Spinal cord (tissue), 10 donors: Measurements from ENCODE around the gene MAP6. TPM values are rescaled to one million over a fixed set of nuclear protein-coding genes. Genes with fewer than 3 reads are reported as not detected.

ENCODE experiments used
- DNase-seq, 6 donors: peaks; one replicate each; pipeline versions ENCODE4 v3.0.0 to v3.0.0-alpha.2; 2013 to 2015; ENCODE audit warnings: low spot score in 6 of 6, low read depth in 4 of 6
- H3K27ac ChIP-seq: one replicate; pipeline ENCODE4 v1.5.1; 2013; ENCODE audit warnings: low read depth, low read length, control low read depth
- H3K27me3 ChIP-seq: one replicate; pipeline ENCODE4 v1.6.1; 2013; ENCODE audit warnings: low read length; ENCODE audit not compliant: control insufficient read depth, insufficient read depth
- H3K36me3 ChIP-seq: one replicate; pipeline ENCODE4 v1.6.1; 2013; ENCODE audit warnings: low read length; ENCODE audit not compliant: control insufficient read depth, insufficient read depth
- H3K4me1 ChIP-seq: one replicate; pipeline ENCODE4 v1.6.1; 2013; ENCODE audit warnings: low read length; ENCODE audit not compliant: control insufficient read depth, insufficient read depth
- H3K4me3 ChIP-seq: one replicate; pipeline ENCODE4 v1.5.1; 2013; ENCODE audit warnings: low read depth, low read length, control low read depth
- H3K9me3 ChIP-seq: one replicate; pipeline ENCODE4 v1.6.1; 2013; ENCODE audit warnings: low read length; ENCODE audit not compliant: control insufficient read depth, insufficient read depth
- WGBS: methylation state at CpG from one replicate; pipeline ENCODE4 v1.1.5; 2013; ENCODE audit warnings: missing lambda C conversion rate; ENCODE audit not compliant: insufficient coverage; 5-methylcytosine and 5-hydroxymethylcytosine counted together
- polyA plus RNA-seq, 2 donors: library from polyadenylated mRNA; unstranded; fragments of 120-200 nt; gene quantifications; one replicate each; pipeline ENCODE4 v1.2.1, GENCODE V29; 2013; ENCODE audit not compliant: insufficient read length in 2 of 2
- total RNA-seq, 2 donors: library from RNA; depleted of rRNA in 1 of 2; stranded (reverse); fragments of 120-200 nt in 1 of 2; fragments of >200 nt in 1 of 2; gene quantifications; one replicate each; pipeline versions ENCODE4 v1.2.3 to v1.2.4, GENCODE V29; 2013 to 2014
- donor health status: healthy.

MAP6 gene
- total and polyA plus RNA-seq, 4 donors: 64.5 to 190 (median 125) TPM

- Histone ChIP-seq H3K9me3 (no peaks in the 10 kb centered on the region), H3K4me1 (peaks cover 42% of the 10 kb centered on the region), H3K4me3 (no peak overlapping the region), H3K27ac (peak overlapping the region; percentile 97), H3K36me3 (no peaks in the 10 kb centered on the region), H3K27me3 (no peaks in the 10 kb centered on the region)
- WGBS: 17% methylated on average over 1 of the region's 1 CpG
- no peak for DNase-seq
Measured at GRCh38 chr11:75553889-75554257, 115.0 kb downstream of the MAP6 start.

- no peak overlapping the region for H3K4me3 ChIP-seq
- no peak for DNase-seq
- H3K27ac ChIP-seq: peak overlapping the region; percentile 97
Measured at GRCh38 chr11:75553182-75553581, 115.7 kb downstream of the MAP6 start.

GRCh38 chr11:75549370-75549958 is 119.4 kb downstream of the MAP6 start:
- DNase-seq: no peak
- peaks cover 2% of the 10 kb centered on the region for H3K27me3 ChIP-seq
- no peak overlapping the region for H3K4me3 ChIP-seq
- WGBS: 95% methylated on average over 2 of the region's 5 CpGs
- H3K36me3 ChIP-seq: no peaks in the 10 kb centered on the region
- no peaks in the 10 kb centered on the region for H3K9me3 ChIP-seq
- peaks cover 28% of the 10 kb centered on the region for H3K4me1 ChIP-seq
- peak overlapping the region; percentile 70 for H3K27ac ChIP-seq

More at GRCh38 chr11:75553182-75553581, 115.7 kb downstream of the MAP6 start:
- Histone ChIP-seq H3K27me3 (no peaks in the 10 kb centered on the region), H3K9me3 (no peaks in the 10 kb centered on the region), H3K36me3 (no peaks in the 10 kb centered on the region), H3K4me1 (peaks cover 42% of the 10 kb centered on the region)
- 93% methylated on average over 5 of the region's 6 CpGs for WGBS

- Histone ChIP-seq H3K9me3 (no peaks in the 10 kb centered on the region), H3K4me3 (no peak overlapping the region), H3K36me3 (no peaks in the 10 kb centered on the region), H3K4me1 (peaks cover 21% of the 10 kb centered on the region), H3K27ac (peak overlapping the region; percentile 70), H3K27me3 (peaks cover 2% of the 10 kb centered on the region)
- no peak for DNase-seq
- WGBS: 87% methylated on average over 7 of the region's 8 CpGs
Measured at GRCh38 chr11:75548595-75549272, 120.1 kb downstream of the MAP6 start.

GRCh38 chr11:75547617-75548058 is 121.2 kb downstream of the MAP6 start:
- no peaks in the 10 kb centered on the region for H3K9me3 ChIP-seq
- no peaks in the 10 kb centered on the region for H3K36me3 ChIP-seq
- 21% methylated on average over 7 of the region's 7 CpGs for WGBS
- no peak overlapping the region for H3K4me3 ChIP-seq
- peaks cover 2% of the 10 kb centered on the region for H3K27me3 ChIP-seq
- H3K4me1 ChIP-seq: peaks cover 17% of the 10 kb centered on the region
- peak in 4 of 6 donors; percentile 60 to 93 (median 76) for DNase-seq
- peak overlapping the region; percentile 4 for H3K27ac ChIP-seq

- no CpG with 5 or more reads among the region's 1 CpG for WGBS
- Histone ChIP-seq H3K27ac (no peak overlapping the region), H3K4me1 (peaks cover 17% of the 10 kb centered on the region), H3K27me3 (peaks cover 2% of the 10 kb centered on the region), H3K4me3 (no peak overlapping the region), H3K36me3 (no peaks in the 10 kb centered on the region), H3K9me3 (no peaks in the 10 kb centered on the region)
- no peak for DNase-seq
Measured at GRCh38 chr11:75547177-75547576, 121.7 kb downstream of the MAP6 start.

GRCh38 chr11:75543806-75544205 is 125.0 kb downstream of the MAP6 start:
- Histone ChIP-seq H3K9me3 (no peaks in the 10 kb centered on the region), H3K4me1 (peaks cover 19% of the 10 kb centered on the region)

GRCh38 chr11:75542088-75542438 is 126.8 kb downstream of the MAP6 start:
- Histone ChIP-seq H3K4me3 (no peak overlapping the region), H3K36me3 (no peaks in the 10 kb centered on the region), H3K27ac (no peak overlapping the region), H3K9me3 (no peaks in the 10 kb centered on the region), H3K4me1 (peaks cover 6% of the 10 kb centered on the region), H3K27me3 (peaks cover 2% of the 10 kb centered on the region)
- DNase-seq: no peak
- 94% methylated on average over 1 of the region's 1 CpG for WGBS

More at GRCh38 chr11:75543806-75544205, 125.0 kb downstream of the MAP6 start:
- Histone ChIP-seq H3K4me3 (no peak overlapping the region), H3K27ac (no peak overlapping the region), H3K36me3 (no peaks in the 10 kb centered on the region), H3K27me3 (peaks cover 2% of the 10 kb centered on the region)
- no peak for DNase-seq
- WGBS: 79% methylated on average over 5 of the region's 6 CpGs

- Histone ChIP-seq H3K27ac (no peak overlapping the region), H3K4me1 (peaks cover 6% of the 10 kb centered on the region), H3K4me3 (no peak overlapping the region), H3K9me3 (no peaks in the 10 kb centered on the region), H3K36me3 (no peaks in the 10 kb centered on the region), H3K27me3 (peaks cover 2% of the 10 kb centered on the region)
- DNase-seq: no peak
- WGBS: 92% methylated on average over 3 of the region's 4 CpGs
Measured at GRCh38 chr11:75541193-75542087, 127.4 kb downstream of the MAP6 start.
